ENCODE measurements around the gene PKD1. TPM values are rescaled to one million over a fixed set of nuclear protein-coding genes. Genes with fewer than 3 reads are reported as not detected.

Gene PKD1
- total and polyA plus RNA-seq, 2 of the 13 experiments (the other 11 are each of a cell fraction or from before 2014, with no cell fraction given) = 22.1 to 23.0 TPM

DNA sequence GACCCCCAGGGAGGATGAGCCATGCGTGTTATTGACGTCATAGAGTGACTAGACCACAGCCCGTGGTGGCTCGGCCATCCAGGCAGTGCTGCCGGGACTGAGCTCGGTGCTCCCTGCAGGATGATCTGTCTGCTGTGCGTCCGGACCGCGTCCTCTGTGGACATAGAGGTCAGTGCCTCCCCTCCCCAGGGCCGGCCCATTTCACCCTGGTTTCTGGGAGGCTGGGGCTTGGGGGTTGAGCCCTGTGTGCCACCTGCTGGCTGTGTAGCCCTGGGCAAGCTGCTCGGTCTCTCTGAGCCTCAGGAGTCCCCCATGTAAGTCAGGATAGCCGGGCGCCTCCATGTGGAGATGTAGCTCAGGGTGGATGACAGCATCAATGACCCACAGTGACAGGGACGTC is 79.6 kb downstream of the PKD1 start:
- Histone ChIP-seq H3K27ac (ENCODE audit: extremely low read length, insufficient read depth, low read length) (no peak overlapping the region), H3K9me3 (ENCODE audit: low read length) (no peaks in the 10 kb centered on the region), H3K27me3 (ENCODE audit: control insufficient read depth in 1 of 2, insufficient read depth in 2 of 2, low read length in 2 of 2) (no peaks in the 10 kb centered on the region), H3K4me1 (ENCODE audit: insufficient read depth, low read length) (no peaks in the 10 kb centered on the region), H3K9ac (ENCODE audit: insufficient read depth, low read depth, low read length) (no peak overlapping the region), H3K4me3 (replicated peaks in 1 of 3; ENCODE audit: insufficient read depth in 1 of 3, low read depth in 2 of 3, low read length in 3 of 3) (no peak overlapping the region), H3K79me2 (ENCODE audit: insufficient read depth, low read length) (no peaks in the 10 kb centered on the region), H3K36me3 (replicated peaks in 1 of 2; ENCODE audit: control insufficient read depth in 1 of 2, insufficient read depth in 2 of 2, low read length in 2 of 2) (peaks cover 18 to 27% of the 10 kb centered on the region in 2 experiments; a peak in 4 of 5 replicates), H4K20me1 (ENCODE audit: insufficient read depth, low read length) (no peaks in the 10 kb centered on the region), H2AFZ (ENCODE audit: low read length) (no peak overlapping the region), H3K4me2 (ENCODE audit: low read depth, low read length) (no peak overlapping the region)
- in situ Hi-C loops (cut with HindIII; ENCODE audit: extremely low pct_ligation_motif_present, low pct_unique_long_range_greater_than_20kb) = loop anchor here (5.0 kb wide), 1 partner anchor 34 kb away; no protein-coding TSS in a partner anchor
- FAIRE-seq (no peak), DNase-seq (ENCODE audit: low spot score) (peak; percentile 38), ATAC-seq (peak; percentile 69)
- ChIA-PET POLR2A (interaction anchor here (1.8 to 2.3 kb wide), 3 partner anchors 20 to 99 kb away, joined by 7 to 14 read pairs (median 8); partner anchors contain the start of gene TRAF7), CTCF (ENCODE audit: low intra/inter-chr PET ratio, low total read pairs) (interaction anchor here (1.5 to 3.1 kb wide), 2 partner anchors 33 to 52 kb away, joined by 5 to 15 read pairs; no protein-coding TSS in a partner anchor)
- WGBS (ENCODE audit: low lambda C conversion rate) = 87% methylated on average over 9 of the region's 15 CpGs
- no TSS peak for BruUV-seq (replicated peaks)
- intact Hi-C loops (cut with micrococcal nuclease; ENCODE audit: unreplicated experiment) = loop anchor here (1.0 kb wide), 1 partner anchor 33 kb away; no protein-coding TSS in a partner anchor
- TF ChIP-seq CBX5 (CRISPR knock-in tag; IDR thresholded peaks at IDR 0.05; ENCODE audit: borderline replicate concordance) = no peak
- TF ChIP-seq ZNF768 (CRISPR knock-in tag; IDR thresholded peaks at IDR 0.05) = peak; percentile 92
- TF ChIP-seq ZNF615 (CRISPR knock-in tag; IDR thresholded peaks at IDR 0.05; ENCODE audit: borderline replicate concordance) = no peak
- no peak for TF ChIP-seq SPEN (CRISPR knock-in tag; IDR thresholded peaks at IDR 0.05; ENCODE audit: low read depth)
- TF ChIP-seq, protein P1, sequence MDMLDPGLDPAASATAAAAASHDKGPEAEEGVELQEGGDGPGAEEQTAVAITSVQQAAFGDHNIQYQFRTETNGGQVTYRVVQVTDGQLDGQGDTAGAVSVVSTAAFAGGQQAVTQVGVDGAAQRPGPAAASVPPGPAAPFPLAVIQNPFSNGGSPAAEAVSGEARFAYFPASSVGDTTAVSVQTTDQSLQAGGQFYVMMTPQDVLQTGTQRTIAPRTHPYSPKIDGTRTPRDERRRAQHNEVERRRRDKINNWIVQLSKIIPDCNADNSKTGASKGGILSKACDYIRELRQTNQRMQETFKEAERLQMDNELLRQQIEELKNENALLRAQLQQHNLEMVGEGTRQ (IDR thresholded peaks at IDR 0.05; ENCODE audit: low read depth, low read length) = no peak
- TF ChIP-seq, protein P1 (CRISPR knock-in tag; IDR thresholded peaks at IDR 0.05; ENCODE audit: borderline replicate concordance) = no peak
- no peak for TF ChIP-seq ZNF577 (CRISPR knock-in tag; IDR thresholded peaks at IDR 0.05; ENCODE audit: borderline replicate concordance, low read depth)
- TF ChIP-seq, protein P2, sequence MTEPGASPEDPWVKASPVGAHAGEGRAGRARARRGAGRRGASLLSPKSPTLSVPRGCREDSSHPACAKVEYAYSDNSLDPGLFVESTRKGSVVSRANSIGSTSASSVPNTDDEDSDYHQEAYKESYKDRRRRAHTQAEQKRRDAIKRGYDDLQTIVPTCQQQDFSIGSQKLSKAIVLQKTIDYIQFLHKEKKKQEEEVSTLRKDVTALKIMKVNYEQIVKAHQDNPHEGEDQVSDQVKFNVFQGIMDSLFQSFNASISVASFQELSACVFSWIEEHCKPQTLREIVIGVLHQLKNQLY (CRISPR knock-in tag; IDR thresholded peaks at IDR 0.05) = no peak
- TF ChIP-seq, protein P3, sequence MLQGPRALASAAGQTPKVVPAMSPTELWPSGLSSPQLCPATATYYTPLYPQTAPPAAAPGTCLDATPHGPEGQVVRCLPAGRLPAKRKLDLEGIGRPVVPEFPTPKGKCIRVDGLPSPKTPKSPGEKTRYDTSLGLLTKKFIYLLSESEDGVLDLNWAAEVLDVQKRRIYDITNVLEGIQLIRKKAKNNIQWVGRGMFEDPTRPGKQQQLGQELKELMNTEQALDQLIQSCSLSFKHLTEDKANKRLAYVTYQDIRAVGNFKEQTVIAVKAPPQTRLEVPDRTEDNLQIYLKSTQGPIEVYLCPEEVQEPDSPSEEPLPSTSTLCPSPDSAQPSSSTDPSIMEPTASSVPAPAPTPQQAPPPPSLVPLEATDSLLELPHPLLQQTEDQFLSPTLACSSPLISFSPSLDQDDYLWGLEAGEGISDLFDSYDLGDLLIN (CRISPR knock-in tag; IDR thresholded peaks at IDR 0.05; ENCODE audit: borderline replicate concordance) = no peak
- no peak for TF ChIP-seq RBAK (CRISPR knock-in tag; IDR thresholded peaks at IDR 0.05)
- TF ChIP-seq ZNF782 (CRISPR knock-in tag; IDR thresholded peaks at IDR 0.05; ENCODE audit: borderline replicate concordance) = no peak
- TF ChIP-seq HDAC1 (CRISPR knock-in tag; IDR thresholded peaks at IDR 0.05) = no peak
- TF ChIP-seq MTA1 (CRISPR knock-in tag; IDR thresholded peaks at IDR 0.05; ENCODE audit: borderline replicate concordance) = no peak
- no peak for TF ChIP-seq CERS6 (CRISPR knock-in tag; IDR thresholded peaks at IDR 0.05)
- TF ChIP-seq CTCF (CRISPR knock-in tag; IDR thresholded peaks at IDR 0.05) = peak; percentile 71
- 0 out of 2 replicates have a peak, but pooled peaks have one; percentile 14 for TF ChIP-seq SALL1 (CRISPR knock-in tag; IDR thresholded peaks at IDR 0.05)
- no peak for TF ChIP-seq ZNF468 (CRISPR knock-in tag; IDR thresholded peaks at IDR 0.05)
- no peak for TF ChIP-seq ETV6 (CRISPR knock-in tag; conservative IDR thresholded peaks at IDR 0.05)
- TF ChIP-seq ZNF709 (CRISPR knock-in tag; IDR thresholded peaks at IDR 0.05) = no peak
